GM12878 (cell line): ENCODE results near the gene RNFT2. TPM values are rescaled to one million over a fixed set of nuclear protein-coding genes. Genes with fewer than 3 reads are reported as not detected.
A peak's percentile ranks its signal among the peaks of the same experiment; 100 is the strongest.

Experiments used
- ATAC-seq: fragments of 200-7000 bp; cut with Tn5 transposase; 3 replicates; pipeline ENCODE4 v1.9.1; 2020; ENCODE audit warnings: mild to moderate bottlenecking, moderate library complexity
- BruUV-seq: library from RNA; stranded (reverse); fragments of 400-500 nt; replicated peaks from 2 replicates; lab custom pipeline; 2021; lab: Mats Ljungman, UMichigan
- CTCF ChIA-PET: fragments of 300-600 bp; sonication (Branson Sonifier 250); formaldehyde crosslinking; extraction: SDS; loops from one replicate; lab custom pipeline; 2021; ENCODE audit warnings: inconsistent platforms; lab: Yijun Ruan, JAX
- POLR2A ChIA-PET: fragments of 350-600 bp; formaldehyde crosslinking; extraction: SDS; loops from one replicate; lab custom pipeline; 2021; ENCODE audit warnings: inconsistent platforms; lab: Charles Lee
- RAD21 ChIA-PET: fragments of 300-600 bp; sonication (Branson Sonifier 250); formaldehyde crosslinking; loops from one replicate; lab custom pipeline; 2023; ENCODE audit warnings: antibody characterized with exemption; ENCODE audit not compliant: unreplicated experiment; lab: Charles Lee
- SMC1A ChIA-PET: fragments of 300-600 bp; sonication (Branson Sonifier 250); formaldehyde crosslinking; loops from one replicate; lab custom pipeline; 2023; ENCODE audit not compliant: unreplicated experiment, uncharacterized antibody; lab: Charles Lee
- DNase-seq: peaks from one replicate; pipeline ENCODE4 v3.0.0-alpha.2; 2011; ENCODE audit warnings: low read depth, low spot score
- FAIRE-seq: peaks from 3 replicates; lab custom pipeline; 2011; peaks lifted over from hg19 to GRCh38; lab: Jason Lieb, UNC
- H2AFZ ChIP-seq: 2 replicates; pipeline ENCODE4 v1.6.0; 2011; ENCODE audit warnings: low read depth, low read length, control low read depth; ENCODE audit not compliant: control insufficient read depth
- H3K27ac ChIP-seq: 2 replicates; pipeline ENCODE4 v1.5.1; 2011; ENCODE audit warnings: control low read depth; ENCODE audit not compliant: control insufficient read depth, insufficient read depth
- H3K27me3 ChIP-seq, 2 experiments: replicated peaks in 1 of 2; 2 replicates each; pipeline versions ENCODE4 v1.6.0 to v1.6.1; 2011; ENCODE audit warnings: low read length in 1 of 2; ENCODE audit not compliant: control insufficient read depth in 2 of 2, insufficient read depth in 2 of 2
- H3K36me3 ChIP-seq, 2 experiments: 2 replicates each; pipeline ENCODE4 v1.5.1; 2011; ENCODE audit warnings: low read length in 1 of 2; ENCODE audit not compliant: control insufficient read depth in 2 of 2, insufficient read depth in 2 of 2
- H3K4me1 ChIP-seq: 2 replicates; pipeline ENCODE4 v1.6.1; 2011; ENCODE audit warnings: mild to moderate bottlenecking, low read length, moderate library complexity, mixed read lengths; ENCODE audit not compliant: control insufficient read depth, insufficient read depth
- H3K4me2 ChIP-seq: 2 replicates; pipeline ENCODE4 v1.6.0; 2011; ENCODE audit warnings: control low read depth; ENCODE audit not compliant: control insufficient read depth, insufficient read depth
- H3K4me3 ChIP-seq: fragments of 200-600 bp; sonication (generic); 2 replicates; pipeline ENCODE4 v1.5.1; 2016
- H3K79me2 ChIP-seq: 2 replicates; pipeline ENCODE4 v1.6.0; 2011; ENCODE audit warnings: low read length; ENCODE audit not compliant: control insufficient read depth, insufficient read depth
- H3K9ac ChIP-seq: 2 replicates; pipeline ENCODE4 v1.8.0; 2011; ENCODE audit warnings: low read length, control low read depth, mixed read lengths; ENCODE audit not compliant: control insufficient read depth, insufficient read depth
- H3K9me3 ChIP-seq: replicated peaks from 3 replicates; pipeline ENCODE4 v1.5.1; 2011; ENCODE audit warnings: mild to moderate bottlenecking, low read length; ENCODE audit not compliant: control insufficient read depth, insufficient read depth
- H4K20me1 ChIP-seq: 2 replicates; pipeline ENCODE4 v1.6.0; 2011; ENCODE audit not compliant: control insufficient read depth, insufficient read depth
- EP300 ChIP-seq, 2 experiments: fragments of 150-350 bp in 1 of 2; IDR thresholded peaks; 2 replicates each; pipeline ENCODE4 v1.6.1; 2011 to 2012; ENCODE audit warnings: low read depth in 2 of 2, low read length in 2 of 2, borderline replicate concordance in 1 of 2, improper control_type of control experiment in 1 of 2, inconsistent platforms in 1 of 2; ENCODE audit not compliant: control insufficient read depth in 1 of 2
- SPI1 ChIP-seq: IDR thresholded peaks from 2 replicates; pipeline ENCODE4 v1.6.1; 2011; ENCODE audit warnings: low read depth, mild to moderate bottlenecking, low read length, moderate library complexity, borderline replicate concordance; ENCODE audit not compliant: insufficient read depth
- SREBF1 ChIP-seq: IDR thresholded peaks from 2 replicates; pipeline ENCODE4 v1.6.1; 2012; ENCODE audit warnings: mild to moderate bottlenecking, low read length
- WGBS: methylation state at CpG from one replicate; pipeline ENCODE4 v1.1.6; 2016; ENCODE audit warnings: low lambda C conversion rate; ENCODE audit not compliant: insufficient replicate concordance, insufficient coverage; ENCODE audit errors: missing lambda C conversion rate; 5-methylcytosine and 5-hydroxymethylcytosine counted together
- in situ Hi-C: fragments of 300-500 bp; cut with MboI; formaldehyde crosslinking; loops from 9 replicates; pipeline ENCODE4 v1.14.3; 2018; ENCODE audit warnings: mixed read lengths
- intact Hi-C: fragments of 100-400 bp; cut with micrococcal nuclease; formaldehyde crosslinking; loops from one replicate; pipeline ENCODE4 v1.14.2; 2022; ENCODE audit not compliant: unreplicated experiment
- polyA plus RNA-seq, 11 experiments: library from polyadenylated mRNA; depleted of rRNA in 4 of 11; unstranded in 6 of 11; stranded (reverse) in 5 of 11; fragments of >200 nt; fragmentation: Nextera tagmentation in 4 of 11; fragmentation: Illumina TruSeq in 1 of 11; extraction: Ambion mirVana in 4 of 11; extraction: Trizol in 1 of 11; gene quantifications; 1 replicate in 1 of 11; 2 replicates in 10 of 11; pipeline versions ENCODE4 v1.2.1 to v1.2.3, GENCODE V29; 2011 to 2016; ENCODE audit warnings: inconsistent platforms in 2 of 11, missing spikeins in 2 of 11, low read depth in 1 of 11
- total RNA-seq, 4 experiments: library from RNA; depleted of rRNA in 3 of 4; stranded (reverse); fragments of >200 nt in 3 of 4; fragmentation: Illumina TruSeq in 1 of 4; extraction: Trizol in 1 of 4; gene quantifications; 2 replicates each; pipeline versions ENCODE4 v1.2.1 to v1.2.3, GENCODE V29; 2013 to 2021
- TF ChIP-seq, protein P1 (sequence below): fragments of 450-650 bp; IDR thresholded peaks from 2 replicates; pipeline ENCODE4 v1.6.1; 2014; ENCODE audit warnings: mild to moderate bottlenecking
- TF ChIP-seq, protein P2 (sequence below): IDR thresholded peaks from 2 replicates; pipeline ENCODE4 v1.6.1; 2012; ENCODE audit warnings: low read depth, low read length, improper control_type of control experiment

Gene RNFT2
- total and polyA plus RNA-seq, 10 of the 15 experiments (the other 5 are each of a cell fraction or from before 2014, with no cell fraction given): 2.5 to 17.3 (median 9.7) TPM

DNA sequence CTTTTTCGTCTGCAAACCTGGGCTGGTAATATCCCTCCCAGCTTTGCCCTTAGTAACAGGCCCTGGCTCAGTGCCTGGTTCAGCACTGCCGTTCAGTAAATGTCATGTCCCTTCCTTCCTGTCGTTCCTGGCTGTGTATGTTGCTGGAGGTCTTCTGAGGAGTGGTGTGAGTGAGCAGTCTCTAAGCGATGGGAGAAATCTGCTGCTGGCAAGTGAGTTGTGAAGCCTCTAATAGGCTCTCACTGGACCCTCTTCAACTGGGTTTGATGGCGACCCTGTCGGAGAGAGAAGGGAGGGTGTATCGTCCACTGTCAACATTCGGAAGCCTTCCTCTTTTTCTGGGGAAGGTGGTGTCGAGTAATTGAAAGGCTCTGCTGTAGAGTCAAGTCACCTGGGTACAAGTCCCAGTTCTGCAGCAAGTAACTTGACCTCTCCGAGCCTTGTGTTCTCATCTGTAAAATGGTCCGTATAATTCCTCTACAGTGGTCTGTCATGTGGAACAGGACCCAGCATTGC, 80.3 kb downstream of the RNFT2 start:
- ChIA-PET SMC1A (no interaction called here), POLR2A (interaction anchor here (0.7 to 0.9 kb wide), 2 partner anchors 43 to 72 kb away, joined by 4 to 5 read pairs; no protein-coding TSS in a partner anchor), RAD21 (no interaction called here), CTCF (no interaction called here)
- H3K79me2 ChIP-seq: no peaks in the 10 kb centered on the region
- no peaks in the 10 kb centered on the region for H3K36me3 ChIP-seq
- 6% methylated on average over 11 of the region's 11 CpGs for WGBS
- in situ Hi-C loops (no loop called here), intact Hi-C loops (loop anchor here (5.0 kb wide), 1 partner anchor 94 kb away; the partner anchor contains the start of gene FBXW8)
- DNase-seq (no peak), ATAC-seq (peak; percentile 19), FAIRE-seq (no peak)
- peak overlapping the region; percentile 93 for H3K4me3 ChIP-seq
- BruUV-seq: no TSS peak
- no peak overlapping the region for H3K27ac ChIP-seq
- peaks cover 6% of the 10 kb centered on the region; the same call in 1 of the 2 replicates for H3K4me1 ChIP-seq
- H3K9me3 ChIP-seq: no peaks in the 10 kb centered on the region
- H2AFZ ChIP-seq: peak overlapping the region; percentile 94
- H3K27me3 ChIP-seq: no peaks in the 10 kb centered on the region
- peak overlapping the region; percentile 77 for H3K9ac ChIP-seq
- H3K4me2 ChIP-seq: peak overlapping the region; percentile 86
- no peaks in the 10 kb centered on the region for H4K20me1 ChIP-seq
- TF ChIP-seq, protein P1, sequence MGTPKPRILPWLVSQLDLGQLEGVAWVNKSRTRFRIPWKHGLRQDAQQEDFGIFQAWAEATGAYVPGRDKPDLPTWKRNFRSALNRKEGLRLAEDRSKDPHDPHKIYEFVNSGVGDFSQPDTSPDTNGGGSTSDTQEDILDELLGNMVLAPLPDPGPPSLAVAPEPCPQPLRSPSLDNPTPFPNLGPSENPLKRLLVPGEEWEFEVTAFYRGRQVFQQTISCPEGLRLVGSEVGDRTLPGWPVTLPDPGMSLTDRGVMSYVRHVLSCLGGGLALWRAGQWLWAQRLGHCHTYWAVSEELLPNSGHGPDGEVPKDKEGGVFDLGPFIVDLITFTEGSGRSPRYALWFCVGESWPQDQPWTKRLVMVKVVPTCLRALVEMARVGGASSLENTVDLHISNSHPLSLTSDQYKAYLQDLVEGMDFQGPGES: no peak
- TF ChIP-seq SPI1 (peak; percentile 36; the same call in 1 of the 2 replicates), EP300 (IDR thresholded peaks at IDR 0.05; ENCODE audit: borderline replicate concordance in 1 of 2, control insufficient read depth in 1 of 2, low read depth in 2 of 2, low read length in 2 of 2) (no peak), SREBF1 (no peak)
- TF ChIP-seq, protein P2, sequence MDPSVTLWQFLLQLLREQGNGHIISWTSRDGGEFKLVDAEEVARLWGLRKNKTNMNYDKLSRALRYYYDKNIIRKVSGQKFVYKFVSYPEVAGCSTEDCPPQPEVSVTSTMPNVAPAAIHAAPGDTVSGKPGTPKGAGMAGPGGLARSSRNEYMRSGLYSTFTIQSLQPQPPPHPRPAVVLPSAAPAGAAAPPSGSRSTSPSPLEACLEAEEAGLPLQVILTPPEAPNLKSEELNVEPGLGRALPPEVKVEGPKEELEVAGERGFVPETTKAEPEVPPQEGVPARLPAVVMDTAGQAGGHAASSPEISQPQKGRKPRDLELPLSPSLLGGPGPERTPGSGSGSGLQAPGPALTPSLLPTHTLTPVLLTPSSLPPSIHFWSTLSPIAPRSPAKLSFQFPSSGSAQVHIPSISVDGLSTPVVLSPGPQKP: no peak
